HepG2 (cell line): Measurements from ENCODE around the gene VWA3A. TPM values are rescaled to one million over a fixed set of nuclear protein-coding genes. Genes with fewer than 3 reads are reported as not detected.

Source experiments
- CCAR2 ChIP-seq: fragments of 200-400 bp; formaldehyde crosslinking; optimal IDR thresholded peaks from 2 replicates; pipeline ENCODE3; 2018; ENCODE audit warnings: low read depth, mild to moderate bottlenecking, low read length, moderate library complexity
- FOSL2 ChIP-seq: sonication (generic); formaldehyde crosslinking; IDR thresholded peaks from 2 replicates; pipeline ENCODE4 v1.4.0; 2020; ENCODE audit warnings: missing genetic modification reagents
- NCOA2 ChIP-seq: sonication (generic); formaldehyde crosslinking; IDR thresholded peaks from 2 replicates; pipeline ENCODE4 v1.8.0; 2022; ENCODE audit warnings: inconsistent platforms
- POGZ ChIP-seq: sonication (generic); formaldehyde crosslinking; IDR thresholded peaks from 2 replicates; pipeline ENCODE4 v1.4.0; 2020; ENCODE audit warnings: mild to moderate bottlenecking, missing genetic modification reagents
- RCOR2 ChIP-seq: IDR thresholded peaks from 2 replicates; pipeline ENCODE4 v1.6.1; 2016; ENCODE audit warnings: missing biosample characterization, missing genetic modification reagents
- polyA plus RNA-seq, 8 experiments: library from polyadenylated mRNA; depleted of rRNA in 3 of 8; stranded (reverse) in 7 of 8; unstranded in 1 of 8; fragments of >200 nt; fragmentation: Illumina TruSeq in 4 of 8; extraction: Trizol in 4 of 8; gene quantifications; 2 replicates each; pipeline versions ENCODE4 v1.2.1 to v1.2.3, GENCODE V29; 2011 to 2016; ENCODE audit warnings: low read depth in 4 of 8, missing spikeins in 1 of 8, mixed read lengths in 1 of 8; ENCODE audit not compliant: insufficient read depth in 1 of 8
- total RNA-seq, 5 experiments: library from RNA; depleted of rRNA; stranded (reverse); fragments of >200 nt; fragmentation: Illumina TruSeq; extraction: Trizol; gene quantifications; 2 replicates each; pipeline ENCODE4 v1.2.3, GENCODE V29; 2016; ENCODE audit warnings: low read depth in 1 of 5
- TF ChIP-seq, protein P1 (sequence below): sonication (generic); formaldehyde crosslinking; IDR thresholded peaks from 2 replicates; pipeline ENCODE4 v1.4.0; 2020; ENCODE audit warnings: mild to moderate bottlenecking, missing genetic modification reagents
- TF ChIP-seq, protein P2 (sequence below): sonication (generic); formaldehyde crosslinking; IDR thresholded peaks from 2 replicates; pipeline ENCODE4 v1.4.0; 2020; ENCODE audit warnings: missing genetic modification reagents
- TF ChIP-seq, protein P3 (sequence below): IDR thresholded peaks from 2 replicates; pipeline ENCODE4 v1.6.1; 2012; ENCODE audit warnings: low read depth, low read length, improper control_type of control experiment
- TF ChIP-seq, protein P4 (sequence below): sonication (generic); formaldehyde crosslinking; IDR thresholded peaks from 2 replicates; pipeline ENCODE4 v1.4.0; 2020; ENCODE audit warnings: missing genetic modification reagents, mild to moderate bottlenecking, borderline replicate concordance

VWA3A gene
- total and polyA plus RNA-seq, 2 of the 13 experiments (the other 11 are each of a cell fraction or from before 2014, with no cell fraction given): 0.03 to 0.07 TPM

DNA sequence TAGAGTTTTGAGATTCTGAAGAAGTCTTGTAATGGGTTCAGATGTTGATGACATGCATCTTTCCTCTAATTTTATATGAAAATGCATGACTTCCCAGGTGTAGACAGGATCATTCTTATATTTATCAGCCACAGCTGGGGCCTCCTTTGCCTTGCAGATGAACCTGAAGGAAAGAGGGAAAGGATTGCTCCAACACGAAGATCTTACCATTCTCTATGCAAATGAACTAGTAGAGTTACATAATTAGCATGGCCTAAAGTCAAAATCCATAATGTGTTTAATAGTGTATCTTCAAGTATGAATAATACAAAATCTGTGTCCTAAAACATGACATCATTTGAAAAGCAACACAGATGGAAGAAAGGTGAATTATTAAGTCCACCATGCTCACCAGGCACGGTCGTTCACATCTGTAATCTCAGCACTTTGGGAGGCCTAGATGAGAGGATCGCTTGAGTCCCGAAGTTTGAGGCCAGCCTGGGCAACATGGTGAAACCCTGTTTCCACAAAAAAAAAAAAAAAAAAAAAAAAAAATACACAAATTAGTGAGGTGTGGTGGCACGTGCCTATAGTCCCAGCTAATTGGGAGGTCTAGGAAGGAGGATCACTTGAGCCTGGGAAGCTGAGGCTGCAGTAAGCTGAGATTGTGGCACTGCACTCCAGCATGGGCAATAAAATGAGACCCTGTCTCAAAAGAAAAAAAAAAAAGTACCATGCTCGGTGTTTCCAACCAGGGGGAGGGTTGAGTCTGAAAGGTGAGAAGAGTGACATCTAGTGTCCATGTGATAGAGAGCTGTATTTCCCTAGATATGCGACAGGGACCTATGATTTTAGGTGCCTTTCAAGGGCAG, 6.3 kb downstream of the VWA3A start (continued):
- TF ChIP-seq, protein P1, sequence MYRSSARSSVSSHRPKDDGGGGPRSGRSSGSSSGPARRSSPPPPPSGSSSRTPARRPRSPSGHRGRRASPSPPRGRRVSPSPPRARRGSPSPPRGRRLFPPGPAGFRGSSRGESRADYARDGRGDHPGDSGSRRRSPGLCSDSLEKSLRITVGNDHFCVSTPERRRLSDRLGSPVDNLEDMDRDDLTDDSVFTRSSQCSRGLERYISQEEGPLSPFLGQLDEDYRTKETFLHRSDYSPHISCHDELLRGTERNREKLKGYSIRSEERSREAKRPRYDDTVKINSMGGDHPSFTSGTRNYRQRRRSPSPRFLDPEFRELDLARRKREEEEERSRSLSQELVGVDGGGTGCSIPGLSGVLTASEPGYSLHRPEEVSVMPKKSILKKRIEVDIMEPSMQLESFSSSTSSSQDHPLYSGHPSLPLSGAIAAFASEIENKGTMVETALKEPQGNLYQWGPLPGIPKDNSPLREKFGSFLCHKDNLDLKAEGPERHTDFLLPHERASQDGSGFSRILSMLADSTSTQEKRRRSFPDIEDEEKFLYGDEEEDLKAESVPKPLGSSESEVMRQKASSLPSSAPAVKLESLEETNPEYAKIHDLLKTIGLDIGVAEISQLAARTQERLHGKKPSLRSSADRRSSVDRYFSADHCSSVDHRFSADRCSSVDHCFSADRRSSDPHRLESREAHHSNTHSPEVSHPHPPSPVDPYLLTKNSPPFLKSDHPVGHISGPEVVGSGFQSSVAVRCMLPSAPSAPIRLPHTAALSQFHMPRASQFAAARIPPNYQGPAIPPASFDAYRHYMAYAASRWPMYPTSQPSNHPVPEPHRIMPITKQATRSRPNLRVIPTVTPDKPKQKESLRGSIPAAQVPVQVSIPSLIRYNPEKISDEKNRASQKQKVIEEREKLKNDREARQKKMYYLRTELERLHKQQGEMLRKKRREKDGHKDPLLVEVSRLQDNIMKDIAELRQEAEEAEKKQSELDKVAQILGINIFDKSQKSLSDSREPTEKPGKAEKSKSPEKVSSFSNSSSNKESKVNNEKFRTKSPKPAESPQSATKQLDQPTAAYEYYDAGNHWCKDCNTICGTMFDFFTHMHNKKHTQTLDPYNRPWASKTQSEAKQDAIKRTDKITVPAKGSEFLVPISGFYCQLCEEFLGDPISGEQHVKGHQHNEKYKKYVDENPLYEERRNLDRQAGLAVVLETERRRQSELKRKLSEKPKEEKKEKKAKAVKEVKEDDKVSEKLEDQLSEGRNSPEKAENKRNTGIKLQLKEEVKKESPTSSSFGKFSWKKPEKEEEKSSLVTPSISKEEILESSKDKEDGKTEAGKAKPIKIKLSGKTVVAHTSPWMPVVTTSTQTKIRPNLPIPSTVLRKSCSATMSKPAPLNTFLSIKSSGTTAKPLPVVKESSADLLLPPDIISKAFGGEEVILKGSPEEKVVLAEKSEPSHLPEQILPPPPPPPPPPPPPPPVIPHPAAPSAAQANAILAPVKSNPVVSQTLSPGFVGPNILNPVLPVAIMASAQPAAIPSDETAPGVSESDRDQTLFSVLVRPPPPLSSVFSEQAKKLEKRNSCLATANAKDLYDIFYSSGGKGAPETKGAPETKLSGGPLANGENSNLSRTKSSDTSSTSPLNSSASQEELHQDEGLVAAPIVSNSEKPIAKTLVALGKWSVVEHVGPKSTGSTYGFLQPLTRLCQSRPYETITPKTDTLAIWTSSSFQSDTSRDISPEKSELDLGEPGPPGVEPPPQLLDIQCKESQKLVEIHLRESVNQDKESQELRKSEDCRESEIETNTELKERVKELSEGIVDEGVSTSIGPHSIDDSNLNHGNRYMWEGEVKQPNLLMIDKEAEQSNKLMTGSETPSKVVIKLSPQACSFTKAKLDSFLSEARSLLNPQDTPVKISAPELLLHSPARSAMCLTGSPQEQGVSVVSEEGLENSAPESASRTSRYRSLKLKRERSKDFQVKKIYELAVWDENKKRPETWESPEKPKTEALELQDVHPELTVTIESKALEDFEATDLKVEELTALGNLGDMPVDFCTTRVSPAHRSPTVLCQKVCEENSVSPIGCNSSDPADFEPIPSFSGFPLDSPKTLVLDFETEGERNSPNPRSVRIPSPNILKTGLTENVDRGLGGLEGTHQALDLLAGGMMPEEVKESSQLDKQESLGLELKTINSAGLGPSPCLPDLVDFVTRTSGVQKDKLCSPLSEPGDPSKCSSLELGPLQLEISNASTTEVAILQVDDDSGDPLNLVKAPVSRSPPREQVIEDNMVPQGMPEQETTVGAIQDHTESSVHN (CRISPR knock-in tag): no peak
- TF ChIP-seq, protein P2, sequence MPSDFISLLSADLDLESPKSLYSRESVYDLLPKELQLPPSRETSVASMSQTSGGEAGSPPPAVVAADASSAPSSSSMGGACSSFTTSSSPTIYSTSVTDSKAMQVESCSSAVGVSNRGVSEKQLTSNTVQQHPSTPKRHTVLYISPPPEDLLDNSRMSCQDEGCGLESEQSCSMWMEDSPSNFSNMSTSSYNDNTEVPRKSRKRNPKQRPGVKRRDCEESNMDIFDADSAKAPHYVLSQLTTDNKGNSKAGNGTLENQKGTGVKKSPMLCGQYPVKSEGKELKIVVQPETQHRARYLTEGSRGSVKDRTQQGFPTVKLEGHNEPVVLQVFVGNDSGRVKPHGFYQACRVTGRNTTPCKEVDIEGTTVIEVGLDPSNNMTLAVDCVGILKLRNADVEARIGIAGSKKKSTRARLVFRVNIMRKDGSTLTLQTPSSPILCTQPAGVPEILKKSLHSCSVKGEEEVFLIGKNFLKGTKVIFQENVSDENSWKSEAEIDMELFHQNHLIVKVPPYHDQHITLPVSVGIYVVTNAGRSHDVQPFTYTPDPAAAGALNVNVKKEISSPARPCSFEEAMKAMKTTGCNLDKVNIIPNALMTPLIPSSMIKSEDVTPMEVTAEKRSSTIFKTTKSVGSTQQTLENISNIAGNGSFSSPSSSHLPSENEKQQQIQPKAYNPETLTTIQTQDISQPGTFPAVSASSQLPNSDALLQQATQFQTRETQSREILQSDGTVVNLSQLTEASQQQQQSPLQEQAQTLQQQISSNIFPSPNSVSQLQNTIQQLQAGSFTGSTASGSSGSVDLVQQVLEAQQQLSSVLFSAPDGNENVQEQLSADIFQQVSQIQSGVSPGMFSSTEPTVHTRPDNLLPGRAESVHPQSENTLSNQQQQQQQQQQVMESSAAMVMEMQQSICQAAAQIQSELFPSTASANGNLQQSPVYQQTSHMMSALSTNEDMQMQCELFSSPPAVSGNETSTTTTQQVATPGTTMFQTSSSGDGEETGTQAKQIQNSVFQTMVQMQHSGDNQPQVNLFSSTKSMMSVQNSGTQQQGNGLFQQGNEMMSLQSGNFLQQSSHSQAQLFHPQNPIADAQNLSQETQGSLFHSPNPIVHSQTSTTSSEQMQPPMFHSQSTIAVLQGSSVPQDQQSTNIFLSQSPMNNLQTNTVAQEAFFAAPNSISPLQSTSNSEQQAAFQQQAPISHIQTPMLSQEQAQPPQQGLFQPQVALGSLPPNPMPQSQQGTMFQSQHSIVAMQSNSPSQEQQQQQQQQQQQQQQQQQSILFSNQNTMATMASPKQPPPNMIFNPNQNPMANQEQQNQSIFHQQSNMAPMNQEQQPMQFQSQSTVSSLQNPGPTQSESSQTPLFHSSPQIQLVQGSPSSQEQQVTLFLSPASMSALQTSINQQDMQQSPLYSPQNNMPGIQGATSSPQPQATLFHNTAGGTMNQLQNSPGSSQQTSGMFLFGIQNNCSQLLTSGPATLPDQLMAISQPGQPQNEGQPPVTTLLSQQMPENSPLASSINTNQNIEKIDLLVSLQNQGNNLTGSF (CRISPR knock-in tag): no peak
- TF ChIP-seq POGZ (CRISPR knock-in tag) (0 out of 2 replicates have a peak, but pooled peaks have one; percentile 34), RCOR2 (CRISPR knock-in tag) (0 out of 2 replicates have a peak, but pooled peaks have one; percentile 25), NCOA2 (CRISPR knock-in tag) (peak; percentile 23; the same call in 1 of the 2 replicates), FOSL2 (CRISPR knock-in tag) (0 out of 2 replicates have a peak, but pooled peaks have one; percentile 4), CCAR2 (peak; percentile 30)
- TF ChIP-seq, protein P3, sequence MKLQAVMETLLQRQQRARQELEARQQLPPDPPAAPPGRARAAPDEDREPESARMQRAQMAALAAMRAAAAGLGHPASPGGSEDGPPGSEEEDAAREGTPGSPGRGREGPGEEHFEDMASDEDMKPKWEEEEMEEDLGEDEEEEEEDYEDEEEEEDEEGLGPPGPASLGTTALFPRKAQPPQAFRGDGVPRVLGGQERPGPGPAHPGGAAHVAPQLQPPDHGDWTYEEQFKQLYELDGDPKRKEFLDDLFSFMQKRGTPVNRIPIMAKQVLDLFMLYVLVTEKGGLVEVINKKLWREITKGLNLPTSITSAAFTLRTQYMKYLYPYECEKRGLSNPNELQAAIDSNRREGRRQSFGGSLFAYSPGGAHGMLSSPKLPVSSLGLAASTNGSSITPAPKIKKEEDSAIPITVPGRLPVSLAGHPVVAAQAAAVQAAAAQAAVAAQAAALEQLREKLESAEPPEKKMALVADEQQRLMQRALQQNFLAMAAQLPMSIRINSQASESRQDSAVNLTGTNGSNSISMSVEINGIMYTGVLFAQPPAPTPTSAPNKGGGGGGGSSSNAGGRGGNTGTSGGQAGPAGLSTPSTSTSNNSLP: 0 out of 2 replicates have a peak, but pooled peaks have one; percentile 18
- TF ChIP-seq, protein P4, sequence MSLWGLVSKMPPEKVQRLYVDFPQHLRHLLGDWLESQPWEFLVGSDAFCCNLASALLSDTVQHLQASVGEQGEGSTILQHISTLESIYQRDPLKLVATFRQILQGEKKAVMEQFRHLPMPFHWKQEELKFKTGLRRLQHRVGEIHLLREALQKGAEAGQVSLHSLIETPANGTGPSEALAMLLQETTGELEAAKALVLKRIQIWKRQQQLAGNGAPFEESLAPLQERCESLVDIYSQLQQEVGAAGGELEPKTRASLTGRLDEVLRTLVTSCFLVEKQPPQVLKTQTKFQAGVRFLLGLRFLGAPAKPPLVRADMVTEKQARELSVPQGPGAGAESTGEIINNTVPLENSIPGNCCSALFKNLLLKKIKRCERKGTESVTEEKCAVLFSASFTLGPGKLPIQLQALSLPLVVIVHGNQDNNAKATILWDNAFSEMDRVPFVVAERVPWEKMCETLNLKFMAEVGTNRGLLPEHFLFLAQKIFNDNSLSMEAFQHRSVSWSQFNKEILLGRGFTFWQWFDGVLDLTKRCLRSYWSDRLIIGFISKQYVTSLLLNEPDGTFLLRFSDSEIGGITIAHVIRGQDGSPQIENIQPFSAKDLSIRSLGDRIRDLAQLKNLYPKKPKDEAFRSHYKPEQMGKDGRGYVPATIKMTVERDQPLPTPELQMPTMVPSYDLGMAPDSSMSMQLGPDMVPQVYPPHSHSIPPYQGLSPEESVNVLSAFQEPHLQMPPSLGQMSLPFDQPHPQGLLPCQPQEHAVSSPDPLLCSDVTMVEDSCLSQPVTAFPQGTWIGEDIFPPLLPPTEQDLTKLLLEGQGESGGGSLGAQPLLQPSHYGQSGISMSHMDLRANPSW (CRISPR knock-in tag): no peak
